ENCODE data around the gene PODN. TPM values are rescaled to one million over a fixed set of nuclear protein-coding genes. Genes with fewer than 3 reads are reported as not detected.

The PODN gene
- total and polyA plus RNA-seq, 8 donors: 8.3 to 356 (median 33.5) TPM

GRCh38 chr1:53067886-53068285 is 5.9 kb downstream of the PODN start:
- intact Hi-C loops (cut with DNase I; ENCODE audit: low total_unique reads): no loop called here

DNA sequence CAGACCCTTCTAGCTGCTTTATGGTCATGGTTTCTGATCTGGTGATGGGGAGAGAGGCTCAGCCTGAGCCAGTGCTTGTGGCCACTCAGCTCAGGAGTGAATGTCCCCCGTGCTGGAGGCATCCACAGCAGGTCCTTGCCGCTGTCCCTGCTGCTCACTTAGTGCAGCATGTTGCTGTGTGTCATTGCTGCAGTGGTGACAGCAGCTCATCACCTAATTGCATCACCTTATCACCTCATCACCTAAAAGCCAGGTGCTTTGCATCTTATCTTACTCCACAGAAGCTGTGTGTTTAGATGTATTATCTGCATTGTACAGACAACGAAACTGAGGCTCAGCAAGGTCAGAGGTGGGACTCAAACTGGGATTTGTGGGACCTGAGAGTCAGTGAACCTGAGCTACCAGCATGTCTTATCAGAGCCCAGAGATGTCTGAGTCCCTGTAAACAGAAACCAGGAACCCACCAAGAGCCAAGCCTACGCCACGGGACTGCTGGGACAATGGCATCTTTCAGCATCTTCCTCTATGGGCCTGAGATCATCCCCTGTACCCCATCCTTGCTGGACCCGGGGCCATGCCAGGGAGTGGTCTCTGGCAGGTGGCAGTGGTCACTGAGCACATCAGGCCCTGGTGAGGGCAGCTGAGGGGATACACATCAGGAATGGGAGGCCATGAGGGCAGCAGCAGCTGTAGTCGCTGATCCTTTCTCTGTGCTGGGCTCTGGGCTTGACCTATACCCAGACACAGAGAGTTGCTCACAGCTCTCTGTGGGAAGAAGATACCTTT is 6.5 kb downstream of the PODN start:
- H3K4me3 ChIP-seq: no peak overlapping the region
- H3K27ac ChIP-seq: no peak overlapping the region
- no peak for TF ChIP-seq EP300 (IDR thresholded peaks at IDR 0.05)
- H3K4me1 ChIP-seq: peaks cover 0 to 28% (median 11%) of the 10 kb centered on the region in 4 donors
- WGBS, 5 donors: 80 to 90% (median 89%) methylated on average over 7 of the region's 7 CpGs
- H3K9me3 ChIP-seq: no peaks in the 10 kb centered on the region
- intact Hi-C loops (cut with DNase I; ENCODE audit: low total_unique reads): no loop called here
- H3K27me3 ChIP-seq: peaks cover 0 to 2% (median 0%) of the 10 kb centered on the region in 3 donors
- peaks cover 0 to 21% (median 13%) of the 10 kb centered on the region in 4 donors for H3K36me3 ChIP-seq
- peak in 1 of 2 donors; percentile 11 for DNase-seq

More at GRCh38 chr1:53067886-53068285, 5.9 kb downstream of the PODN start:
- peaks cover 2 to 34% (median 17%) of the 10 kb centered on the region in 4 donors for H3K4me1 ChIP-seq
- no peaks in the 10 kb centered on the region for H3K9me3 ChIP-seq
- H3K4me3 ChIP-seq: no peak overlapping the region
- 82 to 94% (median 89%) methylated on average over 2 of the region's 2 CpGs for WGBS, 5 donors
- peaks cover 0 to 21% (median 13%) of the 10 kb centered on the region in 4 donors for H3K36me3 ChIP-seq
- DNase-seq: no peak
- TF ChIP-seq EP300 (IDR thresholded peaks at IDR 0.05): no peak
- TF ChIP-seq CTCF (IDR thresholded peaks at IDR 0.05): no peak
- H3K27me3 ChIP-seq: peaks cover 0 to 8% (median 5%) of the 10 kb centered on the region in 3 donors
- H3K27ac ChIP-seq: no peak overlapping the region

DNA sequence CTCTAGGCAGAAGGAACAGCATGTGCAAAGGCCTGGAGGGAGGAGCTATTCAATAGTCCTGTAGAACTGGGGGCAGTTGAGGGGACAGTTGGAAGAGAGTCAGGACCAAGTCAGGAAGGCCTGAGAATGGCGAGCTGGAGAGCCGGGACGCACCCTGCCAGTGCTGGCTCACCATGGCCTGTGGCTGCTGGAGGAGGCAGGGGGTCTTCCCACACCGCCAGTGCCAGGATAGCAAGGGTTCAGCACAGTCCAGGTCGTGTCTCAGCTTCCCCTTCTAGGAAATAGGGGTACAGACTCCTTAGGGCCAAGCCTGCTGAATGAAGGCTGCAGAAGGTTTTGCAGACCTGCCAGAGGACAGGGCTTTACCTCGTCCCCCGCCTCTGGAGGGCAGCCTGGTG is 7.3 kb downstream of the PODN start:
- peaks cover 0 to 21% (median 13%) of the 10 kb centered on the region in 4 donors for H3K36me3 ChIP-seq
- intact Hi-C loops (cut with DNase I; ENCODE audit: low total_unique reads): no loop called here
- WGBS, 5 donors: 83 to 93% (median 90%) methylated on average over 7 of the region's 7 CpGs
- H3K4me1 ChIP-seq: peaks cover 0 to 21% (median 8%) of the 10 kb centered on the region in 4 donors
- no peak for TF ChIP-seq CTCF (IDR thresholded peaks at IDR 0.05)
- no peak for TF ChIP-seq POLR2A (IDR thresholded peaks at IDR 0.05)
- TF ChIP-seq EP300 (IDR thresholded peaks at IDR 0.05): no peak
- no peak for TF ChIP-seq POLR2AphosphoS5 (IDR thresholded peaks at IDR 0.05)
- H3K9me3 ChIP-seq: no peaks in the 10 kb centered on the region
- H3K4me3 ChIP-seq: no peak overlapping the region
- no peak overlapping the region for H3K27ac ChIP-seq
- no peak for DNase-seq
- H3K27me3 ChIP-seq: no peaks in the 10 kb centered on the region

- WGBS, 5 donors: 93 to 96% (median 93%) methylated on average over 24 to 31 of the region's 31 CpGs
- Histone ChIP-seq H3K36me3 (peaks cover 0 to 25% (median 14%) of the 10 kb centered on the region in 4 donors), H3K4me3 (no peak overlapping the region), H3K4me1 (peaks cover 0 to 20% (median 6%) of the 10 kb centered on the region in 4 donors), H3K27ac (no peak overlapping the region), H3K27me3 (no peaks in the 10 kb centered on the region), H3K9me3 (no peaks in the 10 kb centered on the region)
- peak in 1 of 2 donors; percentile 19 for DNase-seq
- TF ChIP-seq POLR2A (IDR thresholded peaks at IDR 0.05): no peak
- intact Hi-C loops (cut with DNase I; ENCODE audit: low total_unique reads): no loop called here
Measured at GRCh38 chr1:53069663-53070327, 7.8 kb downstream of the PODN start.

DNA sequence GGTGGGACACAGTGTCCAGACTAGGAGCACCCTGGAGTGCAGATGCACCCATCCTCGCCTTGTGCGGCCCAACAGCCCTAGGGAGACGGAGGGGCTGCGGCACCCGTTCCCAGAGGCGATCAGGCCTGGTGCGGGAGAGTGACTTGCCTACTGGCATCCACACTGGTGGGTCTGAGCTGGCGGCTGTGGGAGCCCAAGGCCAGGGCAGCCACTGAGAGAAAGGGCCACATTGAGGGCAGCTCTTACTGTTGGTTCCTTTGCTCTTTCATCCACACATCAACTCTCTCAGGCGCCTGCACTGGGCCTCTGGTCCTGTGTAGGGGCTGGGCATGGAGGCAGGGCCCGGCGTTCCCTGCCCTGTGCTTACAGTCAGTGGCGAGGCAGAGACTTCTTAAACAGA is 8.6 kb downstream of the PODN start:
- Histone ChIP-seq H3K27ac (no peak overlapping the region), H3K9me3 (no peaks in the 10 kb centered on the region), H3K36me3 (peaks cover 0 to 26% (median 14%) of the 10 kb centered on the region in 4 donors), H3K27me3 (no peaks in the 10 kb centered on the region), H3K4me1 (peaks cover 0 to 12% (median 5%) of the 10 kb centered on the region in 4 donors), H3K4me3 (no peak overlapping the region)
- intact Hi-C loops (cut with DNase I; ENCODE audit: low total_unique reads): no loop called here
- 95 to 98% (median 97%) methylated on average over 12 of the region's 12 CpGs for WGBS, 5 donors
- DNase-seq: no peak
- TF ChIP-seq EP300 (IDR thresholded peaks at IDR 0.05): no peak
- no peak for TF ChIP-seq POLR2A (IDR thresholded peaks at IDR 0.05)
- TF ChIP-seq CTCF (IDR thresholded peaks at IDR 0.05): no peak
- no peak for TF ChIP-seq POLR2AphosphoS5 (IDR thresholded peaks at IDR 0.05)

Measured in stomach (tissue), 9 donors.